ENCODE measurements around the gene ANP32A.
"Not testable (repeated sequence)": the region's sequence is repeated elsewhere in the genome, so short reads cannot be mapped to it uniquely, and the experiment has no call there.

GRCh38 chr15:68857443-68857842, 36.7 kb upstream of the ANP32A start:
- TF ChIP-seq, protein P1, sequence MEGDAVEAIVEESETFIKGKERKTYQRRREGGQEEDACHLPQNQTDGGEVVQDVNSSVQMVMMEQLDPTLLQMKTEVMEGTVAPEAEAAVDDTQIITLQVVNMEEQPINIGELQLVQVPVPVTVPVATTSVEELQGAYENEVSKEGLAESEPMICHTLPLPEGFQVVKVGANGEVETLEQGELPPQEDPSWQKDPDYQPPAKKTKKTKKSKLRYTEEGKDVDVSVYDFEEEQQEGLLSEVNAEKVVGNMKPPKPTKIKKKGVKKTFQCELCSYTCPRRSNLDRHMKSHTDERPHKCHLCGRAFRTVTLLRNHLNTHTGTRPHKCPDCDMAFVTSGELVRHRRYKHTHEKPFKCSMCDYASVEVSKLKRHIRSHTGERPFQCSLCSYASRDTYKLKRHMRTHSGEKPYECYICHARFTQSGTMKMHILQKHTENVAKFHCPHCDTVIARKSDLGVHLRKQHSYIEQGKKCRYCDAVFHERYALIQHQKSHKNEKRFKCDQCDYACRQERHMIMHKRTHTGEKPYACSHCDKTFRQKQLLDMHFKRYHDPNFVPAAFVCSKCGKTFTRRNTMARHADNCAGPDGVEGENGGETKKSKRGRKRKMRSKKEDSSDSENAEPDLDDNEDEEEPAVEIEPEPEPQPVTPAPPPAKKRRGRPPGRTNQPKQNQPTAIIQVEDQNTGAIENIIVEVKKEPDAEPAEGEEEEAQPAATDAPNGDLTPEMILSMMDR (IDR thresholded peaks at IDR 0.05 in 4 of 5, conservative IDR thresholded peaks at IDR 0.05 in 1 of 5): not testable (repeated sequence)
- TF ChIP-seq POLR2A (IDR thresholded peaks at IDR 0.05): not testable (repeated sequence)
